Osteocyte (in vitro differentiated cells): ENCODE results near the gene GPRC6A. TPM values are rescaled to one million over a fixed set of nuclear protein-coding genes. Genes with fewer than 3 reads are reported as not detected.

Experiments used
- DNase-seq: peaks from one replicate; pipeline ENCODE4 v3.0.0; 2021; ENCODE audit warnings: mixed read lengths; ENCODE audit not compliant: unreplicated experiment; ENCODE audit errors: extremely low spot score
- H3K27ac Mint-ChIP-seq: one replicate; pipeline ENCODE4 v1.8.0; 2021; ENCODE audit warnings: mild to moderate bottlenecking, mixed read lengths; ENCODE audit not compliant: unreplicated experiment
- H3K27me3 Mint-ChIP-seq: one replicate; pipeline ENCODE4 v1.8.0; 2021; ENCODE audit warnings: mixed read lengths; ENCODE audit not compliant: unreplicated experiment
- H3K36me3 Mint-ChIP-seq: one replicate; pipeline ENCODE4 v1.8.0; 2021; ENCODE audit warnings: mixed read lengths; ENCODE audit not compliant: unreplicated experiment
- H3K4me1 Mint-ChIP-seq: one replicate; pipeline ENCODE4 v1.8.0; 2021; ENCODE audit warnings: mixed read lengths; ENCODE audit not compliant: unreplicated experiment
- H3K4me3 Mint-ChIP-seq: one replicate; pipeline ENCODE4 v1.8.0; 2021; ENCODE audit warnings: mild to moderate bottlenecking, moderate library complexity, mixed read lengths; ENCODE audit not compliant: unreplicated experiment
- H3K9me3 Mint-ChIP-seq: one replicate; pipeline ENCODE4 v1.8.0; 2021; ENCODE audit warnings: mixed read lengths; ENCODE audit not compliant: unreplicated experiment
- total RNA-seq: library from RNA; stranded (reverse); gene quantifications from 2 replicates; pipeline ENCODE4 v1.2.1, GENCODE V29; 2021
- TF ChIP-seq, protein P1 (sequence below): fragments of 200-600 bp; sonication (generic); IDR thresholded peaks from 2 replicates; pipeline ENCODE4 v1.5.0; 2021; ENCODE audit warnings: antibody characterized with exemption, mild to moderate bottlenecking, moderate library complexity

The GPRC6A gene
- total RNA-seq, 1 donor from 2014 or later = not detected

DNA sequence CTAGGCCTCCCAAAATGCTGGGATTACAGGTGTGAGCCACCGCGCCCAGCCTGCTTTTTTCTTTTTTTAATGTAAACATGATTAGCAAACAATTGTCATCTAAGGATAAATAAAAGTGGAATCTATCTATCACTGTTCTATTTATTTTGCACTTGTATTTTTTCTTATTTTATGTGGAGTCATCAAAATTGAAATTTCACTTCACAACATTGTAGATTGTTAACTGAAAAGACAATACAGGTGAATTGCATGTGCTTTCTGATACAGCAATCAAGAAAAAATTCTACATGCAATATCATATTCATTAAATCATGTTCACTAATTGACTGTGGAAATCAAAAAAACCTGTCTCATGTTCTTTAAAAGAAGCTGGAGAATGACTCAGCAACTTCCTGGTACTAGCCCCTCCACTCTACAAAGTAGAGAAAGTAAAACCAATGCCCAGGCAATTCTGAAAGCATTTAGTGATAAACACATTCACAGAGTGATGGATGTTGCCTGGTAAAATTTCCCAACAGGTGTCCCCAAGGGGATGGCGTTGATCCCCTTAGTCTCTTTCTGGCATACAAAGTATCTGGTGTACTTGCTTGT is 37.5 kb upstream of the GPRC6A start:
- TF ChIP-seq, protein P1, sequence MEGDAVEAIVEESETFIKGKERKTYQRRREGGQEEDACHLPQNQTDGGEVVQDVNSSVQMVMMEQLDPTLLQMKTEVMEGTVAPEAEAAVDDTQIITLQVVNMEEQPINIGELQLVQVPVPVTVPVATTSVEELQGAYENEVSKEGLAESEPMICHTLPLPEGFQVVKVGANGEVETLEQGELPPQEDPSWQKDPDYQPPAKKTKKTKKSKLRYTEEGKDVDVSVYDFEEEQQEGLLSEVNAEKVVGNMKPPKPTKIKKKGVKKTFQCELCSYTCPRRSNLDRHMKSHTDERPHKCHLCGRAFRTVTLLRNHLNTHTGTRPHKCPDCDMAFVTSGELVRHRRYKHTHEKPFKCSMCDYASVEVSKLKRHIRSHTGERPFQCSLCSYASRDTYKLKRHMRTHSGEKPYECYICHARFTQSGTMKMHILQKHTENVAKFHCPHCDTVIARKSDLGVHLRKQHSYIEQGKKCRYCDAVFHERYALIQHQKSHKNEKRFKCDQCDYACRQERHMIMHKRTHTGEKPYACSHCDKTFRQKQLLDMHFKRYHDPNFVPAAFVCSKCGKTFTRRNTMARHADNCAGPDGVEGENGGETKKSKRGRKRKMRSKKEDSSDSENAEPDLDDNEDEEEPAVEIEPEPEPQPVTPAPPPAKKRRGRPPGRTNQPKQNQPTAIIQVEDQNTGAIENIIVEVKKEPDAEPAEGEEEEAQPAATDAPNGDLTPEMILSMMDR = no peak
- no peak overlapping the region for H3K27ac Mint-ChIP-seq
- no peak for DNase-seq

GRCh38 chr6:116859264-116859663 is 30.4 kb upstream of the GPRC6A start:
- DNase-seq = no peak
- no peaks in the 10 kb centered on the region for H3K4me1 Mint-ChIP-seq
- no peak overlapping the region for H3K27ac Mint-ChIP-seq
- H3K9me3 Mint-ChIP-seq = peaks cover 24% of the 10 kb centered on the region
- H3K36me3 Mint-ChIP-seq = no peaks in the 10 kb centered on the region
- H3K4me3 Mint-ChIP-seq = no peak overlapping the region
- no peaks in the 10 kb centered on the region for H3K27me3 Mint-ChIP-seq
- TF ChIP-seq, protein P1 = no peak

More for the DNA sequence above, 37.5 kb upstream of the GPRC6A start:
- Mint-ChIP-seq H3K36me3 (no peaks in the 10 kb centered on the region), H3K4me3 (no peak overlapping the region), H3K9me3 (no peaks in the 10 kb centered on the region), H3K4me1 (no peaks in the 10 kb centered on the region), H3K27me3 (peaks cover 2% of the 10 kb centered on the region)

DNA sequence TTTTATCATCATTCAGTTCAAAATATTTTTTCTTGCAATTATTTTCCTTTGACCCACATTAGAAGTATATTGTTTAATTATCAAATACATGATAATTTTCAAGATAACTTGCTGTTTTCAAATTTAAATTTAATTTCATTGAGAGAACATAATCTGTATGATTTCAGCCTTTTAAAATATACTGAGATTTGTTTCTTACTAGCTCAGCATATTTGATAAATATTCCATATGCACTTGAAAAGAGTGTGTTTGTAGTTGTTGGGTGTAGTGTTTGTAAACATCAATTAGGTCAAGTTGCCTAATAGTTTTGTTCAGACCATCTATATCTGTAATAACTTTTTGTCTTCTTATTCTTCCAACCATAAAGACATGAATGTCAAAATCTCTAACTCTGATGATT is 29.2 kb upstream of the GPRC6A start:
- TF ChIP-seq, protein P1 = no peak
- Mint-ChIP-seq H3K27ac (no peak overlapping the region), H3K36me3 (no peaks in the 10 kb centered on the region), H3K4me3 (no peak overlapping the region), H3K4me1 (no peaks in the 10 kb centered on the region), H3K9me3 (peaks cover 27% of the 10 kb centered on the region), H3K27me3 (no peaks in the 10 kb centered on the region)
- DNase-seq = no peak

GRCh38 chr6:116847227-116847626 is 18.3 kb upstream of the GPRC6A start:
- no peaks in the 10 kb centered on the region for H3K4me1 Mint-ChIP-seq
- no peak overlapping the region for H3K27ac Mint-ChIP-seq
- H3K9me3 Mint-ChIP-seq = no peaks in the 10 kb centered on the region
- H3K36me3 Mint-ChIP-seq = no peaks in the 10 kb centered on the region
- no peak for DNase-seq
- H3K27me3 Mint-ChIP-seq = peaks cover 6% of the 10 kb centered on the region
- TF ChIP-seq, protein P1 = peak; percentile 52
- H3K4me3 Mint-ChIP-seq = no peak overlapping the region

DNA sequence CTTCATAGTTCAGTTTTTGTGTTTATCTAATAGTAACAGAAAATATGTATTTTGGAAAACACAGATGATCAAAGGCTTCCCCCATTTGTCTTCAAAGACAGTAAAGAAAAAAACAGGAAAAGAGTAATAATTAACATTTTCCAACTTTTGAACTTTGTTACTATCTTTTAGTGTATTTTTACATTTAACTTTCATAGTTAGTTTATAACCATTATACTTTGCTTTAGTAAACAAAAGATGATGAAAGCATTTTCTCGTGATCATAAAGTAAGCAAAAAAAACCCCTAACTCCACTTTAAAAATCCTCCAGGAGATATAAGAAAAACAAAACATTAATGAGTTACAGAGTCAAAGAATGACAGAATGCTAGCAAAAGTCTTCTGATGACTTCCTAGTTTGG is 13.6 kb upstream of the GPRC6A start:
- TF ChIP-seq, protein P1 = no peak
- H3K36me3 Mint-ChIP-seq = no peaks in the 10 kb centered on the region
- no peak overlapping the region for H3K4me3 Mint-ChIP-seq
- no peak for DNase-seq
- no peaks in the 10 kb centered on the region for H3K4me1 Mint-ChIP-seq
- peaks cover 10% of the 10 kb centered on the region for H3K27me3 Mint-ChIP-seq
- no peak overlapping the region for H3K27ac Mint-ChIP-seq
- no peaks in the 10 kb centered on the region for H3K9me3 Mint-ChIP-seq
